Thoracic aorta (tissue), 2 donors: ENCODE data around the gene POLR3GL. TPM values are rescaled to one million over a fixed set of nuclear protein-coding genes. Genes with fewer than 3 reads are reported as not detected.
A peak's percentile ranks its signal among the peaks of the same experiment; 100 is the strongest.

Experiments used
- ATAC-seq: fragments of 150-250 bp; one replicate; pipeline ENCODE4 v1.8.0; 2017; ENCODE audit warnings: low read depth; ENCODE audit not compliant: insufficient number of reproducible peaks, low FRiP score
- DNase-seq: peaks from one replicate; pipeline ENCODE4 v3.0.0-alpha.2; 2020; ENCODE audit warnings: low spot score
- H3K27ac ChIP-seq, 2 donors: fragments of 200-600 bp; sonication (generic); 1 replicate in 1 of 2; 2 replicates in 1 of 2; pipeline ENCODE4 v1.5.1; 2016; ENCODE audit warnings: mild to moderate bottlenecking in 2 of 2, moderate library complexity in 2 of 2
- H3K27me3 ChIP-seq: fragments of 200-600 bp; sonication (generic); replicated peaks from 2 replicates; pipeline ENCODE4 v1.6.0; 2016; ENCODE audit warnings: mild to moderate bottlenecking; ENCODE audit not compliant: insufficient read depth
- H3K36me3 ChIP-seq: fragments of 200-600 bp; sonication (generic); one replicate; pipeline ENCODE4 v1.5.1; 2016
- H3K4me1 ChIP-seq, 2 donors: fragments of 200-600 bp; sonication (generic); 1 replicate in 1 of 2; 2 replicates in 1 of 2; pipeline versions ENCODE4 v1.5.1 to v1.6.0; 2016; ENCODE audit warnings: low read depth in 2 of 2, mild to moderate bottlenecking in 1 of 2; ENCODE audit not compliant: control insufficient read depth in 1 of 2
- H3K4me3 ChIP-seq: fragments of 200-600 bp; sonication (generic); 2 replicates; pipeline ENCODE4 v1.5.1; 2016; ENCODE audit warnings: mild to moderate bottlenecking
- H3K9me3 ChIP-seq: fragments of 200-600 bp; sonication (generic); 2 replicates; pipeline ENCODE4 v1.5.1; 2016
- CTCF ChIP-seq: fragments of 200-600 bp; sonication (generic); IDR thresholded peaks from one replicate; pipeline ENCODE4 v1.5.1; 2019; ENCODE audit warnings: antibody characterized with exemption
- total RNA-seq, 2 donors: library from RNA; depleted of rRNA; stranded (reverse); fragments of >200 nt; gene quantifications; one replicate each; pipeline versions ENCODE4 v1.1.0 to v1.2.3, GENCODE V29; 2016

Gene POLR3GL
- total RNA-seq, 2 donors from 2014 or later: 16.9 TPM

GRCh38 chr1:145974721-145975120, 10.2 kb downstream of the POLR3GL start:
- ATAC-seq (no peak), DNase-seq (no peak)
- Histone ChIP-seq H3K4me1 (peaks cover 19 to 25% of the 10 kb centered on the region in 2 donors), H3K27me3 (no peaks in the 10 kb centered on the region), H3K4me3 (no peak overlapping the region), H3K36me3 (no peaks in the 10 kb centered on the region), H3K9me3 (no peaks in the 10 kb centered on the region), H3K27ac (no peak overlapping the region)
- TF ChIP-seq CTCF: no peak

- TF ChIP-seq CTCF: no peak
- Histone ChIP-seq H3K27me3 (no peaks in the 10 kb centered on the region), H3K9me3 (no peaks in the 10 kb centered on the region), H3K27ac (no peak overlapping the region), H3K4me1 (peaks cover 24 to 30% of the 10 kb centered on the region in 2 donors), H3K36me3 (no peaks in the 10 kb centered on the region), H3K4me3 (no peak overlapping the region)
- no peak for DNase-seq
- no peak for ATAC-seq
These were observed 10.7 kb downstream of the POLR3GL start for GRCh38 chr1:145975216-145975615.

GRCh38 chr1:145977016-145977415, 12.5 kb downstream of the POLR3GL start:
- no peaks in the 10 kb centered on the region for H3K36me3 ChIP-seq
- no peaks in the 10 kb centered on the region for H3K9me3 ChIP-seq
- H3K27me3 ChIP-seq: no peaks in the 10 kb centered on the region
- DNase-seq (no peak), ATAC-seq (no peak)
- H3K4me3 ChIP-seq: no peak overlapping the region
- peak overlapping the region; percentile 43 to 98 for H3K27ac ChIP-seq
- no peak for TF ChIP-seq CTCF
- peaks cover 42 to 48% of the 10 kb centered on the region in 2 donors for H3K4me1 ChIP-seq

- Histone ChIP-seq H3K9me3 (no peaks in the 10 kb centered on the region), H3K4me3 (peak overlapping the region; percentile 7), H3K36me3 (no peaks in the 10 kb centered on the region), H3K27ac (peak overlapping the region; percentile 95 to 98), H3K4me1 (peaks cover 49 to 56% of the 10 kb centered on the region in 2 donors), H3K27me3 (no peaks in the 10 kb centered on the region)
- TF ChIP-seq CTCF: peak; percentile 81
- ATAC-seq (peak; percentile 29), DNase-seq (peak; percentile 50)
These were observed 13.3 kb downstream of the POLR3GL start for GRCh38 chr1:145977486-145978470.

- ATAC-seq (no peak), DNase-seq (no peak)
- peak overlapping the region; percentile 95 to 98 for H3K27ac ChIP-seq
- no peaks in the 10 kb centered on the region for H3K36me3 ChIP-seq
- no peak for TF ChIP-seq CTCF
- H3K4me1 ChIP-seq: peaks cover 56 to 62% of the 10 kb centered on the region in 2 donors
- no peaks in the 10 kb centered on the region for H3K9me3 ChIP-seq
- H3K4me3 ChIP-seq: peak overlapping the region; percentile 68
- no peaks in the 10 kb centered on the region for H3K27me3 ChIP-seq
These were observed 14.0 kb downstream of the POLR3GL start for GRCh38 chr1:145978471-145978853.
